Right ventricle myocardium inferior (tissue), 1 donor: ENCODE data around the gene CHL1. TPM values are rescaled to one million over a fixed set of nuclear protein-coding genes. Genes with fewer than 3 reads are reported as not detected.
A peak's percentile ranks its signal among the peaks of the same experiment; 100 is the strongest.

ENCODE experiments used
- ATAC-seq: fragments of 200-7000 bp; cut with Tn5 transposase; one replicate; pipeline ENCODE4 v1.9.1; 2020; ENCODE audit warnings: mild to moderate bottlenecking, moderate library complexity
- DNase-seq: peaks from one replicate; pipeline ENCODE4 v3.0.0; 2021; ENCODE audit errors: missing footprints
- intact Hi-C: fragments of 100-400 bp; cut with DNase I; formaldehyde crosslinking; loops from one replicate; pipeline ENCODE4 v1.11.0; 2022
- total RNA-seq: library from RNA; stranded (reverse); fragmentation: NEBNext Ultra II Directional; extraction: Animal tissue kit (Norgen Biotek cat#: 25700); gene quantifications from one replicate; pipeline ENCODE4 v1.2.1, GENCODE V29; 2021
- donor health status: DM: no; HTN: yes; CAD: no; lungs with severe emphysema.

CHL1 gene
- total RNA-seq, 1 donor from 2014 or later = 24.8 TPM

DNA sequence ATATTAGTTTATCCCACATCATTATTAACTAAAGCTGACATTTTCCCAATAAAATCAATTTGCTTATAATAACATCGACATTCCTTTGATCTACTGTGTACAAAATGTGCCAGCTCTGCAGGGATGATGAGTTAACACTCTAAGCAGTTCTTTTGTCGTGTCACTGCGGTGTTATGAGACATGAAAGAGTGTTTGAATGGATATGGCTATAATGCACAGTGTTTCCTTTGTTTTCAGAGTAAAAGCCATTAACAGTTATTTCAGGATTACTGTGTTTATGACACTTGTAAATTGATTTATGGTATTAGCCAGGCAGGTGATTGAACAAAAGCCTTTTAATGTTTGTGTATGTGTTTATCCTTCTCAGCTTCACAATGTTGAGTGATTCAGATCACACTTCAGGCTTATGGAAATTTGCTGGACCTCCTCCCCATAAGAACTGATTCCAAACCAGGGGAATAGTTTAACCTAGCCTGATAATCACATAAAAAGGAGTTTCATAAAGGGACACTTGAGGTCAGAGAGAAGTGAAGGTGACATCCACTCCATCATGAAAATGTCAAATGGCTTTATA lies 115.7 kb downstream of the CHL1 start:
- intact Hi-C loops = no loop called here
- ATAC-seq = no peak
- no peak for DNase-seq

DNA sequence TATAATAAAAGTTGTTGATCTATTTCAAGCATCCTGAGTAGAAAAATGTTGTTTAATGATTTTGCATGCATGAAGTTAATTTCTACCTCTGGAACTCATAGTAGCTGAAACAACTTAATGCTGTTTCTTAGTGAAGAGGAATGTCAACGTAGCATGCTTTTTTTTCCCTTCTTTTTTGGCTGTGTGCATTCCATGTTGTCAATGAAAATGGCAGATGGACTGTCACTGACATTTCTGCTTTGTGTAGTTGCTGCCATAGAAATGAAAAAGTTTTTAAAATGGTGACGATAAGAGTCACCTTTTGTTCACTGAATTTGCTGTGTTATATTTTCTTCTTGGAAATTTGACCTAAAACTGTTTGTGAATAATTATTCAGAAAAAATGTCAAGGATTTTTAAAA lies 116.3 kb downstream of the CHL1 start:
- DNase-seq (no peak), ATAC-seq (no peak)
- intact Hi-C loops = no loop called here

DNA sequence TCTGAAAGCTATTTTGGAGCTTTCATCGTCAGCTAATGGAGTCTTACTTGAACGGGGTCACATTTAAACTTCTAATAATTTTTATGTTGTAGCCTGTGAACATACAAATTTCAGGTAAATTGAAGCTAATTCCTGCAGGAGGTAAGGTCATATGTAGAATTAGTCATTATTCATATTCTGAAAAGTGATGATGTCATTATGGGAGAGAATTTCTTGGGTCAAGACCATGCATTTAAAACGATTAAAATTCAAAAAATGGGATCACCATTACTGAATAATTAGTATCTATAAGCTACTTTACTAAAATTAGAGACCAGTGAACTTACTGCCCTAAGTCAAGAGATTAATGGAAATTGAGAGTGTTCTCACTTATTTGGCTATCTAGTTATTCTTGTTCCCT lies 120.4 kb downstream of the CHL1 start:
- DNase-seq = no peak
- no peak for ATAC-seq
- intact Hi-C loops = no loop called here

DNA sequence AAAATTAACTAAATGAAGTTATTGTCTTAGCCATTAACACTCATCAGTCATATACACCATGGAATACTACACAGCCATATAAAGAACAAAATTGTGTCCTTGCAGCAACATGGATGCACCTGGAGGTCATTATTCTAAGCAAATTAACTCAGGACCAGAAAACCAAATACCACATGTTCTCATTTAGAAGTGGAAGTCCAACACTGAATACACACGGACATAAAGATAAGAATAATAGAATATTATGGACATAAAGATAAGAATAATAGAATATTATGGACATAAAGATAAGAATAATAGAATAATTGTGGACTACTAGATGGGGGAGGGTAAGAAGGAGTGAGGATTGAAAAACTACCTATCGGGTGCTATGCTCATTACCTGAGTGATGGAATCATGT lies 122.3 kb downstream of the CHL1 start:
- intact Hi-C loops = no loop called here
- no peak for DNase-seq
- no peak for ATAC-seq

DNA sequence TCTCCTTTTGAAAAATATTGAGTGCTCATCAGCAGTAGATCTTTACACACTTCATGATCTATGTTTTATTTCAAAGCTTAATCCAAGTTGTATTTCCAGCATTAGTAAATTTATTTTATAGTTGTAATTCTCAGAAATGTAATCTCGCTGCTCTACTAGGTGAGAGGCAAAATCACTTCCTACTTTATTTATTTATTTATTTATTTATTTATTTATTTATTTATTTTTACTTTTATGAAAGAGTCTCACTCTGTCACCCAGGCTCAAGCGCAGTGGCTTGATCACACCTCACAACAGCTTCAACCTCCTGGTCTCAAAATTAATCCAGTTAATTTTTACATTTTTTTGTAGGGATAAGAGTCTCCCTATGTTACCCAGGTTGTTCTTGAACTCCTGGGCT lies 127.9 kb downstream of the CHL1 start:
- intact Hi-C loops = no loop called here
- ATAC-seq = no peak
- no peak for DNase-seq

DNA sequence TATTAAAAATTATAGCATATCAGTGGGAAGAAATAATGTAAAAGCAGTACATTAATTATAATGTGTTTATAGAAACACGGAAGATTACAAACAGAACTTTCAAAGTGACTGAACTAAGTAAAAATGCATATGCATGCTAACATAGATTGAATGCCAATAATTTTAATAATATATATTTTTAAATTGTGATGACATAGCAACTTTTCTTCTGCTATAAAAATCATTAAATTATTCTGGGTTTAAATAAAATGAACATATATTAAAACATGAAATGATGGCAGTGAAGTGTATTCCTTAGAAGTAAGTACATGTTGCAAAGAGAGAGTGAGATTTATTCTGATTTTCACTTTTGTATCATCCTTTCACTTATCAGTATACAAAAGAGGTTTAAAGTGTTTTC lies 128.9 kb downstream of the CHL1 start:
- intact Hi-C loops = no loop called here
- ATAC-seq = no peak
- no peak for DNase-seq

DNA sequence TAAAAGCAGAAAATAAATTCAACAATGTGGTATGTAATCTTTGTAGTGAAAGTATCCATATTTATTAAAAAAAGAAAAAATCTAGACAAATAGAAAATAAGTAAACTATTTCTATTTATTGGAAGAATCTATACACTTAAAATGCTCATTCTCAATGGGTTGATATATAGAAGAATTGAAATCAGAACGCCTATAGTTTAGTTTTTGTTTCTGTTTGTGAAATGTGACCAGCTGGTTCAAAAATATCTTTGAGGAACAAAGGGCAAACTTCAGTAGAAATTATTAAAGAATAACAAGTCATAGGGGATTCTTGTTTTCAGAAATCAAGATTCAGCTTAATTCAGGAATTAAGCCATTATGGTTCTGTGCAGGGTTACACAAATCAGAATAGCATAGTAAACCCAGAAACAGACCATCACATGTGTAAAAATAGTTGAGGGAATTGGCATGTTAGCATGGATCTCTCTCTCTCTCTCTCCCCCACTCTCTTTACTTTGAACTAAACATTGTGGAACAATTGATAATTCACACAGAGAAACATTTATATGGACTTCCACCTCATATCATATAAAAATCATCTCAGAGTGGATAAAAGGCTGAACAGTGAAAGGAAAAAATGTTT lies 134.0 kb downstream of the CHL1 start:
- DNase-seq = no peak
- no peak for ATAC-seq
- intact Hi-C loops = no loop called here

DNA sequence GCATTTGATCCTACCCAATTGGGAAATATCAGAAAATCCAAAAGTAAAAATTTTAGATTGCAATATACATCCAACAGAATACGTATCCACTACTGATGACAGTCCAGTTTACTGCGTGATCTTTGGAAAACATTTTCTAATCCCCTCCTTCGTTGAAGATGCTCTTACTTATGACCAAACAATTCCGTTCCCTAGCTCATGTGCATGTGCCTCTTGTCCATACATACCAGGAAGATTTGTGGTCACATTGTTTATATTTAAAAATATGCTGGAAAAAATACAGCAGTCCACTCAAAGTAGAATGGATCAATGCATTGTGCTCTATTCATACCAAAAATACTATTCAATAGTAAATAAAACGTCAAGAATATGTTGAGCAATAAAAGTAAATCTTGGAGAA lies 135.3 kb downstream of the CHL1 start:
- intact Hi-C loops = no loop called here
- ATAC-seq (no peak), DNase-seq (no peak)

DNA sequence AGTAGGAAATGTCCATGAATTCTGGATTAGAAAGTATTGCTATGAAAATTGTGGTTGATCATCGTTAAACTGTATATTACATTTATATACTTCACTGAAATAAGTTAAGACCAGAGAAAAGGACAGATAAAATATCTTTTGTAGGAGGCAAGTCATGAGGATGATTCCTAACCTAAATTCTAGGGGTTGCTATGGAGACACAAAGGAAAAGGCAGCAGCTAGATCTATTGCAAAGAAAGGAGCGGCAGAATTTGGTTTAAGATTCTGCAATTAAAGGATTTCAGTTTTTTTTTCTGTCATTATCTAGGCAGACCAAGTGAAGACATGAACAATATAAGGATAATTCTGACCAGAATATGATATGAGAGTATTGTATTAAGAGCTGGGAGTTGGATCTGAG lies 136.1 kb downstream of the CHL1 start:
- DNase-seq (no peak), ATAC-seq (no peak)
- intact Hi-C loops = no loop called here

DNA sequence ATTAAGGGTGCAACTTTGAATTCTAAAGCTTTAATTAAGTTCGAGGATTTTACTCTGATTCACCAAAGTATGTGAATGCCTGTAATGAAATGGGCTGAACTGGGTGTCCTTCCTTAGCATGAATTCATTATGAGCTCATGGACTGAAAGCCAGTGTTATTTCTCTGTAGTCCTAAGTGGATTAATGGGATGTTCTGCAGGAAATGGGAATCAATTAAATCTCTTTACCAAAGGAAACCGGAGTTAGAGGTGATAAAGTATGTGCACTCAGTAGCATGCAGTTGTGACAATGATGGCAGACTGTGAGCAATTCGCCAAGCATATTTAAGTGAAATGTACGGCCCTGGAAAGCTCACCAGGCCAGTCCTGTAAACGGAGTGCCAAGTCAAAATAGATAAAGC lies 138.7 kb downstream of the CHL1 start:
- ATAC-seq (no peak), DNase-seq (no peak)
- intact Hi-C loops = no loop called here

DNA sequence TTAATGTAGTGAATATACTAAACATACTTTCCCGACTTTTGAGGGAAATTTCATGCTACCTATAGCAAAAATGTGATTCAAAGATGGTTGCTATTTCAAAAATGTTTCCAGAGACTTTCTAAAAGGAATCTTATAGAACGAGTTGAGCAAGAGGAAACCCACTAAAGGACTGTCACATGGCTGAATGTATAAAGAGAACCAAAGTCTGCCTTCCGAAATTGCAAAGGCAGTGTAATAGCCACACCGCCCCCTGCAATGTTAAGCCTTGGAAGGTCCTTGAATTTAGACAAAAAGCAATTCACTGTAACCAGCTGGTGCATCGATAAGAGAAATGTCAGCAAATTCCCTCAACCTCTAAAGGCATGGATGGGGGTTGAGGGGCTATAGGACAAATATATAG lies 142.8 kb downstream of the CHL1 start:
- ATAC-seq = no peak

DNA sequence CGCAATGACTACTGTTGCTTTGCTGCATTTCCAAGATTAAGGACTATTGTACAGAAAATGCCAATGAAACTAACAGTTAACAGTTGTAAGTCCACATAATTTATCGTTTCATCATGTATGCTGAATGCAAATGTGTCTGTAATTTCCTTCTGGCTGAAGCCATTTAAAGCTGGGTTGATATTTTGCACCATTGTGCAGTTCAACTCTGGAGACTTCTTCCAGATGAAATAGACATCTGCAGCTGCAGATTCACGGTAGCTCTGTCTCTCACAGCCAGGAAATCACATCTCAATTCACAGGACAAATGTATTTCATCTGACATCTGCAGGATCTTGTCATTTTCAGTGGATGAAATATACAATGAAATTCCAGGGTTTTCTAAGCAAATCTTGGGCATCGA lies 145.4 kb downstream of the CHL1 start:
- intact Hi-C loops = no loop called here
- ATAC-seq (no peak), DNase-seq (no peak)

More for the DNA sequence above, 142.8 kb downstream of the CHL1 start:
- intact Hi-C loops = no loop called here
- DNase-seq = no peak

DNA sequence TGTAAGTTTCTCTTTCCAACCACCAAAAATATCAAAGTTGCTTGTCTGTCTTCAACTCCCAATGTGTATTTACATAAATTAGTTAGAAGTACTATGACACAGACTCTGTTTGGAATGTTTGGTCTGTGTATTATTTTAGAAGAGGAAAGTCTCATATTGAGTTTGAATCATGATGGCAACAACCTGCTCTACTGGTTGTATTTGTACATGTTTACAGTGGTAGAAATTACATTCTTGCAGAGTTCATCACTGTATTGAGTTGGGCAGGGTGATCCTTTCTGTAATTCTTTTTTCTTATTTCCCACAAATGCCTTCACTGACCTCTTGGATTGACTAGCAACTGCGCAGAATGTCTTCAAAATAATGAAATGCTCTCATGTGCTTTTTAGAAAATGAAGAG lies 149.6 kb downstream of the CHL1 start:
- no peak for ATAC-seq
- DNase-seq = no peak
- intact Hi-C loops = no loop called here

DNA sequence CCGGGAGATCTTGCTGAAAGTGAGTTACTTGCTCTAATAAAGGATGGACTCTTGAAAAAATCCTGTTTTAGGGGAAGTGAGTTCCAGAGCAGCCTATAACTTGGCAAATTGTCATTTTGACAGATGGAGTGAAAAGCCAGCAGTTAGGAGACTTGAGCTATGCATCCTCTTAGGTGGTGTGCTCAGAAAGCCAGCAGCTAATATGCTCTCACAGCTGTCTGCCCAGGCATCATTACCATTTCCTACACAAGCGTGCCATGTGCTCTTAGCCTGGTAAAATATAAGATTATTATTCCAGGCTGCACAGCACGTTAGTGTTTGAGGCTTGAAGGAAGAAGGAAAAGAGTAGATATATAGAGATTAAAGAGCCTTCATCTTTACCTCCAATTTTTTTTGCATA lies 151.0 kb downstream of the CHL1 start:
- no peak for ATAC-seq
- DNase-seq = no peak
- intact Hi-C loops = no loop called here

DNA sequence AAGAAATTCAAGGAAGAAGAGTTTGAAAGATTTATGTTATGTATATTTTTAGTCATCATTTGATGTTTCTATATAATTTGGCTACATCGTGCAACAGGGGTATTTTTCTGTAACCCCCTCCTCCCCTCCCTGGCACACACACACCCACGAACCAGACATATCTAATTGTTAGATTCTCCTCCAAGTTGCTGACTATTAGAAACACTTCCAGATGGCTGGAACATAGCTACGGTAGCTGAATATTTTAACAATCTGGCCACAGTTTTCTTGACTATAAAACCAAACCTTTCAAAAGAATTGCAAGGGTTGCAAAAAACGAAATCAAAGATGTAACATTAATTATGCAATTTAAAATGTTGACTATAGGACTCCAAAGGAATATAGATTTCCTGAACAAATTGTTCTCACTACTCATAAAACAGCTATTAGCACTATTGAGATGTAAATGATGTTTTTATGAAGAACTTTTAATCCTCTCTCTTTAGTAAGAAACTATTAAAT lies 154.4 kb downstream of the CHL1 start:
- DNase-seq = no peak
- ATAC-seq = no peak
- intact Hi-C loops = no loop called here

DNA sequence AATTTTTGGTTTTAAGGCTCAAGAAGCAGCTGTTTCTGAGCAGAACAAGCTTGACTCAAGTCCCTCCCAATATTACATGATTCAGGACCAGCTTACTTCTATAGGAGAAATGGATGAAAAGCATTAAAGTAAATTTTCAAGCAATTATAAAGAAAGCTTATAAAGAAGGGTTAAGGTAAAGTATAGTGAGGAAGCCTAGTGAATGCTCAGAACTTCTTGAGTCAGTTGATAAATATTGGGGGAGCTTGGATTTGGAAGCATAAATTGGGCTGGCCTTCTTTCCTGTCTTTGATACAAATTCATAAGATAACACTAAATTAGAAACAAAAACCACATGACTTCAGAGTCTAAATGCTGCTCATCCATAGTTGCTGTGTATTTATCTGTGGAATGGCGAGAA lies 156.0 kb downstream of the CHL1 start:
- DNase-seq (no peak), ATAC-seq (no peak)
- intact Hi-C loops = no loop called here

DNA sequence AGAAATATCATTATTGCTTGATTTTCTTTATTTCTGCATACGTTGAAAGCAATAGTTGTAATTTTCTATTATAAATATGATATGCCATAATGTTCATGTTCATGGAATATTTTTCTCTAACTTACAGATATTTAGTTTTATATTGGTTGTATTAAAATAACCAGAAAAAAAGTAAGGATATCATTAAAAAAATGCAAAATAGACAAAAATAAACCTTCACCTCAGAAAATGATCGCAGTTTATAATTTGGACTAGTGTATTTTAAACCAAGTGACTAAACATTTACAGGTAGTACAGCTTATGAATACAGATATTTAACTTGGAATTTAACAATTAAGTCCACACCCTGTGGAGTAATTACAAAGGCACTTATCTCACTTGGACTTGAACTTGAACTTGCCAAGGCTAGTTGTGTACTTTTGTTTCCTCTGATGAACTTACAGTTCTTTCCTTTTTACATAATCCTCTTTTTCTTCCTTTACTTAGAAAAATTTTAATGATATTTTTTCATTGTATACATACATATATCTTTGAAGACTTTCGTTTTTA lies 156.7 kb downstream of the CHL1 start:
- DNase-seq (no peak), ATAC-seq (no peak)
- intact Hi-C loops = no loop called here

DNA sequence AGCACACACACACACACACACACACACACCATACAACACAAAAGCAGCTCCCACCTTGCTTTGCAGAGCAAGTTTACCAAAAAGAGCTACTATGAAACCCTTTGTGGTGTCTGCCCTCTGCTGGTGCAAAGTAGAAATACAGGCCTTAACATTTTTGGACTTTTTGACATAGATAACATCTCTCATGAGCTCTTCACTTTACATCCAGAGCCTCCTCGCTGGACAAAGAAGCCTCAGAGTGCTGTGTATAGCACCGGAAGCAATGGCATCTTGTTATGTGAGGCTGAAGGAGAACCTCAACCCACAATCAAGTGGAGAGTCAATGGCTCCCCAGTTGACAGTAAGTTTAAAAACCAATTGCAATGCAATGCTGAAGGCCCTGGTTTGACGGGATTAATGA lies 157.9 kb downstream of the CHL1 start:
- DNase-seq (no peak), ATAC-seq (no peak)
- intact Hi-C loops = no loop called here

DNA sequence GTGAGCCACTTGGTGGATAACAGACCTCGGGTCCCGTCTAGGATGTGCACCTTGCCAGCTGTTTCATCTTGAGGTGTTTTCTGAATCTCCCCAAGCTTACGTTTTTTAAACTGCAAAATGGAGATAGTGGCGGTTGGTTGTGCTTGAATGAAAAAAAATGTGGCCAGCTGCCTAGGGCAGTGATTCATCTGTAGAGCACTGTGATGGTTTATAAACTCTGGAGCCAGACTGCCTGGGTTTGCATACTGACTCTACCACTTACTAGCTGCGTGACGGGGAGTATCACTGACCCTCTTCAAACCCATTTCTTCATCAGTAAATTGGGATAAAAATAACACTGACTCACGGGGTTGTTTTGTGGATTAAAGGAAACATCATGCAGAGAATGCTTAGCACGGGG lies 159.1 kb downstream of the CHL1 start:
- ATAC-seq (no peak), DNase-seq (no peak)
- intact Hi-C loops = loop anchor here (2.0 kb wide), 1 partner anchor 21 kb away; no protein-coding TSS in a partner anchor

DNA sequence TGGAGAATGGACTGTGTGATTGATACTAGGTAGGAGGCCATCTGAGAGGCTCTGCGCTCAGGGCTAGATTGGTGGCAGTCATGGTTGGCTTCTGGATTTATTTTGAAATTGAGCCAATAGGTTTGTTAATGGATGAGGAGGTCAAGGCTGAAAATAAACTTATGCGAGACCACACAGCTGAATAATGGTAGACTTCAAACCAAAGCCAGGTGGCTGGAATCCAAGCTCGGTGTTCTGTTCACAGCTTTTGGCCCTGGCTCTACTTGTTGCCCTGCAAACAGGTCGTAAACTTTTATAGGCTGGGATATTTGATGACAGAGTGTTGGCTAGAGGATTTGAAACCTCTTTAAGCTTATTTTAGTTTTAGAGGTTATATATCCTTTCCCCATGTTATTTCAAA lies 160.4 kb downstream of the CHL1 start:
- DNase-seq (no peak), ATAC-seq (peak; percentile 82)
- intact Hi-C loops = loop anchor here (2.0 kb wide), 1 partner anchor 20 kb away; no protein-coding TSS in a partner anchor

DNA sequence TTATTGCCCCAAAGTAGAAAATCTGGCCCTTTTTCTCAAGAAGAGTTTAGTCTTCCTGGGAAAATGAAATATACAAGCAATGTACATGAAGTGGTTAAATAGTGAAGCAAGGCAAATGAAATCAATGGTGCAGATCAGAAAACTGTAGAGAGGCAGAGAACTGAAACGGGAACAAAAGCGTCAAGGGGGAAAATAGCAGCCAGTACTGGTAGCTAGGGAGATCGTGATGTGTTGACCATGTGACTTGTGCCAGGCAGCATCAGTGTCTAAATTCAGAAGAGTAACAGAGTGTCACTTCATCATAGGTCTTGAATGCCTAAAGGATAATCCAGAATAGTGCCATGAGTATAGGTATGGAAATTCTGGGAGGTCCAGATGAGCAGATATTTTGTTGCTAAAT lies 163.1 kb downstream of the CHL1 start:
- intact Hi-C loops = no loop called here
- peak; percentile 52 for ATAC-seq
- DNase-seq = no peak
